Ovary (tissue), 9 donors: ENCODE measurements around the gene ARHGAP19. TPM values are rescaled to one million over a fixed set of nuclear protein-coding genes. Genes with fewer than 3 reads are reported as not detected.

ENCODE experiments used
- DNase-seq, 5 donors: peaks; one replicate each; pipeline ENCODE4 v3.0.0-alpha.2; 2019 to 2020
- H3K27ac ChIP-seq, 2 donors: fragments of 200-600 bp; one replicate each; pipeline versions ENCODE4 v1.5.1 to v1.8.0; 2019 to 2022
- H3K27me3 ChIP-seq: fragments of 200-600 bp; one replicate; pipeline ENCODE4 v1.8.0; 2022
- H3K36me3 ChIP-seq: fragments of 200-600 bp; sonication (generic); one replicate; pipeline ENCODE4 v1.5.1; 2019
- H3K4me1 ChIP-seq: one replicate; pipeline ENCODE4 v1.8.1; 2013; ENCODE audit warnings: mild to moderate bottlenecking, moderate library complexity; ENCODE audit not compliant: insufficient read depth
- H3K4me3 ChIP-seq: fragments of 200-600 bp; sonication (generic); one replicate; pipeline ENCODE4 v1.5.1; 2017
- H3K9me3 ChIP-seq, 2 donors: fragments of 200-600 bp in 1 of 2; sonication (generic) in 1 of 2; one replicate each; pipeline versions ENCODE4 v1.5.1 to v1.8.1; 2013 to 2019; ENCODE audit warnings: mild to moderate bottlenecking in 1 of 2, moderate library complexity in 1 of 2
- CTCF ChIP-seq, 3 donors: fragments of 450-650 bp in 2 of 3; fragments of 200-600 bp in 1 of 3; IDR thresholded peaks; one replicate each; pipeline versions ENCODE4 v1.5.1 to v1.8.0; 2016 to 2022; ENCODE audit warnings: antibody characterized with exemption in 3 of 3, mild to moderate bottlenecking in 1 of 3
- EP300 ChIP-seq: sonication (generic); formaldehyde crosslinking; IDR thresholded peaks from one replicate; pipeline ENCODE4 v1.6.1; 2017; ENCODE audit warnings: antibody characterized with exemption
- POLR2A ChIP-seq: fragments of 450-650 bp; IDR thresholded peaks from one replicate; pipeline ENCODE4 v1.6.1; 2017; ENCODE audit warnings: antibody characterized with exemption, mild to moderate bottlenecking, moderate library complexity
- whole genome bisulfite sequencing, 3 donors: extraction: QIAGEN DNeasy Blood & Tissue Kit in 1 of 3; methylation state at CpG; one replicate each; pipeline versions ENCODE4 v1.1.5 to v1.1.7; 2013 to 2017; 5-methylcytosine and 5-hydroxymethylcytosine counted together
- intact Hi-C, 4 donors: fragments of 100-400 bp; cut with DNase I; formaldehyde crosslinking; loops; one replicate each; pipeline versions ENCODE4 v1.11.0 to v1.15.1; 2022 to 2023
- polyA plus RNA-seq, 2 donors: library from polyadenylated mRNA; stranded (reverse); fragments of 200-250 nt in 1 of 2; fragments of 350-450 nt in 1 of 2; fragmentation: Illumina TruSeq in 1 of 2; extraction: RNeasy Lipid Tissue Mini Kit (QIAGEN cat#74804) in 1 of 2; gene quantifications; one replicate each; pipeline ENCODE4 v1.2.3, GENCODE V29; 2013 to 2014
- total RNA-seq, 7 donors: library from RNA; depleted of rRNA in 2 of 7; stranded (reverse); fragments of >200 nt in 2 of 7; fragmentation: NEBNext Ultra II Directional in 3 of 7; extraction: Animal tissue kit (Norgen Biotek cat#: 25700) in 3 of 7; gene quantifications; one replicate each; pipeline versions ENCODE4 v1.1.0 to v1.2.4, GENCODE V29; 2016 to 2023
- donor health status: DM: no; HTN: no; CAD: no; lungs with moderate emphysema.
- donor health status: DM: no; HTN: no; CAD: no.
- donor health status: Bipolar disorder and iron deficiency.
- donor health status: DM: yes; HTN: yes; CAD: no.
- donor health status: DM: no; HTN: no; CAD: no.
- donor health status: DM: yes; HTN: yes; CAD: no.

Gene ARHGAP19
- total and polyA plus RNA-seq, 9 donors: 6.7 to 18.1 (median 13.5) TPM

DNA sequence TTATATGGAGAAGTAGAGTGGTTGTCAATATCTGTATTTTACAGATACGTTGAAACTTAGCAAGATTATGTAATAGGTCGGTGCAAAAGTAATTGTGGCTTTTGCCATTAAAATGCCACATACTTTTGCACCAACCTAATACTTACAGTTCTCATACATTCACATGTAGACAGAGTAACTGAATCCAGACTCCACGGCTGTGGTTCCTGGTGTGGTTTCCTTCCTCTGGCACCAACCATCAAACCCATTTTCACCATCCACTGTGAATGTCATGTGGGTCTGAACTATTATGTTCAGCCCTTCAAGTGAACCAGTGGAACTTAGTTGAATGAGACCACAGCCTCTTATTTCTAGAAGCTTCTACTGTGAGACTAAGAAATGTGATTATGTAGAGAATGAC is 75.1 kb downstream of the ARHGAP19 start:
- Histone ChIP-seq H3K27me3 (no peaks in the 10 kb centered on the region), H3K27ac (no peak overlapping the region), H3K4me3 (no peak overlapping the region), H3K9me3 (no peaks in the 10 kb centered on the region), H3K4me1 (no peaks in the 10 kb centered on the region), H3K36me3 (no peaks in the 10 kb centered on the region)
- WGBS, 3 donors: 72 to 92% (median 81%) methylated on average over 3 of the region's 3 CpGs
- TF ChIP-seq CTCF (IDR thresholded peaks at IDR 0.05) (no peak), POLR2A (no peak), EP300 (no peak)
- intact Hi-C loops: loop anchor here in 1 of 4 donors (10.0 kb wide), 1 partner anchor 142 kb away; no protein-coding TSS in a partner anchor
- no peak for DNase-seq

GRCh38 chr10:97215619-97216260 is 76.7 kb downstream of the ARHGAP19 start:
- intact Hi-C loops: loop anchor here in 1 of 4 donors (10.0 kb wide), 1 partner anchor 141 kb away; no protein-coding TSS in a partner anchor
- no peak for DNase-seq

DNA sequence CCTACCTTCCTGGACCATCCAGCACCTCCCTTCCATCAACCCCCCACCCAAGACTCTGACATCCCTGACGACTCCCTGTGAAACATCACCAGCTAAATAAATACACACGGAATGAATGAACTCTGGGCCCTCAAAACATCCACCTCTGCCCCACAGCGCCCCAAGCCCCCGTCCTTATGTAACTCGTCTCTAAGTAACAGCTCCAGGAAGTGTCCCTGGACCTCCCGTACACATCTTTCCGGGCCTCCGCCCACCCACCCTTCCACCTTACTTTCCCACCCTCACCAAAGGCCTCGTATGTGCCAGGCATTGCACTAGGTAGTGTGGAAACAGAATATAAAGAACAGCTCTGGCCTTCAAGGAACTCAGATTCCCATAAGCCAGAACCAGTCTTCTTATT is 79.0 kb downstream of the ARHGAP19 start:
- WGBS, 3 donors: 43 to 57% (median 47%) methylated on average over 9 of the region's 9 CpGs
- TF ChIP-seq EP300 (no peak), CTCF (IDR thresholded peaks at IDR 0.05) (no peak), POLR2A (no peak)
- no peaks in the 10 kb centered on the region for H3K9me3 ChIP-seq
- no peaks in the 10 kb centered on the region for H3K36me3 ChIP-seq
- no peak overlapping the region for H3K4me3 ChIP-seq
- intact Hi-C loops: loop anchor here in 2 of 4 donors (5.0 to 10.0 kb wide), 2 partner anchors 139 to 146 kb away; no protein-coding TSS in a partner anchor
- H3K4me1 ChIP-seq: no peaks in the 10 kb centered on the region
- no peak overlapping the region for H3K27ac ChIP-seq
- H3K27me3 ChIP-seq: no peaks in the 10 kb centered on the region
- DNase-seq: no peak

More at GRCh38 chr10:97215619-97216260, 76.7 kb downstream of the ARHGAP19 start:
- WGBS, 3 donors: 82 to 86% (median 83%) methylated on average over 15 of the region's 15 CpGs
- H3K4me1 ChIP-seq: no peaks in the 10 kb centered on the region
- no peak overlapping the region for H3K4me3 ChIP-seq
- H3K27me3 ChIP-seq: no peaks in the 10 kb centered on the region
- no peak overlapping the region for H3K27ac ChIP-seq
- no peak for TF ChIP-seq POLR2A
- TF ChIP-seq CTCF (IDR thresholded peaks at IDR 0.05): no peak
- TF ChIP-seq EP300: no peak
- no peaks in the 10 kb centered on the region for H3K9me3 ChIP-seq
- no peaks in the 10 kb centered on the region for H3K36me3 ChIP-seq

DNA sequence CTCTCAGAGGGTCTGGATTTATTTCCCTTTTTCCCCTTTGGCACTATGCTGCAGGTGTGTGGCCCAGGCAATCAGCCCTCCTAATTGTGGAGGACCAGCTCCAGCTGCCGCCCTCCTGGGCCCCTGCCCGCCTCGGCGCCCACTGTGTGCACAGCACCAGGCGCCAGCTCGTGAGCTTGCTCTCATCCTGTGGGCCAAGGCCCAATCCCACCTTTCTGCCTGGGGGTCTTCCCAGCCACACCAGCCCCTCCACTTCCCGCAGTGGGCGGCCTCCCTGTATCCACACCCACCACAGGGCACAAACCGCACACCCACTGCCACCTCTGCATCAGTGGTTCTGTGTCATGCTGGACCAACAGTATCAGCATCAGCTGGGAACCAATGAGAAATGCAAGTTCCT is 81.2 kb downstream of the ARHGAP19 start:
- Histone ChIP-seq H3K27ac (no peak overlapping the region), H3K36me3 (no peaks in the 10 kb centered on the region), H3K4me3 (no peak overlapping the region), H3K4me1 (no peaks in the 10 kb centered on the region), H3K9me3 (no peaks in the 10 kb centered on the region), H3K27me3 (no peaks in the 10 kb centered on the region)
- no peak for DNase-seq
- WGBS, 3 donors: 85 to 96% (median 94%) methylated on average over 9 of the region's 9 CpGs
- TF ChIP-seq POLR2A: no peak
- no peak for TF ChIP-seq CTCF (IDR thresholded peaks at IDR 0.05)
- TF ChIP-seq EP300: no peak
- intact Hi-C loops: loop anchor here in 3 of 4 donors (2.0 to 10.0 kb wide), 3 partner anchors 136 to 144 kb away; no protein-coding TSS in a partner anchor
